ENCODE data around the gene PAGR1. TPM values are rescaled to one million over a fixed set of nuclear protein-coding genes. Genes with fewer than 3 reads are reported as not detected.

Gene PAGR1
- total RNA-seq, 1 donor from 2014 or later: 47.6 TPM

DNA sequence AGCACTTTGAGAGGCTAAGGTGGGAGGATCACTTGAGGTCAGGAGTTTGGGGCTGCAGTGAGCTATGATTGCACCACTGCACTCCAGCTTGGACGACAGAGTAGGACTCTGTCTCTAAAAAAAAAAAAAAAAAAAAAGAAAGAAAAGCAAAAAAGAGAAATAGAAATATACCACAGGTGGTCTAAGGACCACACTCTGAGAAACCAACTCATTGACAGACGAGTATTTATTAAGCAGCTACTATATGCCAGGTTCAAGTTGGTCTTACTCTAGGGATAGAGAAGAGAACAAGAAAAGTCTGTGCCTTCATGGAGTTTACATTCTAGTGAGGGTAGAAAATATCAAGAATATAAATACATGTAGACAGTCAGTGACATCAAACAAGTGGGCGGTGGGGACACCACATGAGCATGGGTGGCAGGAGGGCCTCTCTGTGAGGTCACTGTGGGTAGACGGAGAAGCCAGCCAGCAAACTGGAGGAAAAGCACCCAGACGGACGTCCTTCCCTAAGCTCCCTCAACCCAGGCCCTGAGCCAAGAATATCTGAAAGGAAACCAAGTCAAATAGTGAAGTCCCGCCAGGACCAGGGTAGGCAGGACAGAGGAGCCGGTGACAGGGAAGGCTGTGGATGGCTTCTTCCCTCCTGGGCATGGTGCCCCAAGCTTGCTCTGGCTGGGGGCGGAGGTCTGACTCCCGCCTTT lies 42.3 kb downstream of the PAGR1 start:
- TF ChIP-seq, protein P1, sequence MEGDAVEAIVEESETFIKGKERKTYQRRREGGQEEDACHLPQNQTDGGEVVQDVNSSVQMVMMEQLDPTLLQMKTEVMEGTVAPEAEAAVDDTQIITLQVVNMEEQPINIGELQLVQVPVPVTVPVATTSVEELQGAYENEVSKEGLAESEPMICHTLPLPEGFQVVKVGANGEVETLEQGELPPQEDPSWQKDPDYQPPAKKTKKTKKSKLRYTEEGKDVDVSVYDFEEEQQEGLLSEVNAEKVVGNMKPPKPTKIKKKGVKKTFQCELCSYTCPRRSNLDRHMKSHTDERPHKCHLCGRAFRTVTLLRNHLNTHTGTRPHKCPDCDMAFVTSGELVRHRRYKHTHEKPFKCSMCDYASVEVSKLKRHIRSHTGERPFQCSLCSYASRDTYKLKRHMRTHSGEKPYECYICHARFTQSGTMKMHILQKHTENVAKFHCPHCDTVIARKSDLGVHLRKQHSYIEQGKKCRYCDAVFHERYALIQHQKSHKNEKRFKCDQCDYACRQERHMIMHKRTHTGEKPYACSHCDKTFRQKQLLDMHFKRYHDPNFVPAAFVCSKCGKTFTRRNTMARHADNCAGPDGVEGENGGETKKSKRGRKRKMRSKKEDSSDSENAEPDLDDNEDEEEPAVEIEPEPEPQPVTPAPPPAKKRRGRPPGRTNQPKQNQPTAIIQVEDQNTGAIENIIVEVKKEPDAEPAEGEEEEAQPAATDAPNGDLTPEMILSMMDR (conservative IDR thresholded peaks at IDR 0.05): no peak
- Mint-ChIP-seq H3K9me3 (no peaks in the 10 kb centered on the region), H3K27ac (ENCODE audit: unreplicated experiment) (no peak overlapping the region), H3K27me3 (ENCODE audit: low read depth) (no peaks in the 10 kb centered on the region), H3K36me3 (ENCODE audit: low read depth) (no peaks in the 10 kb centered on the region), H3K4me1 (peaks cover 15% of the 10 kb centered on the region), H3K4me3 (peak overlapping the region; percentile 44)
- DNase-seq (ENCODE audit: low read depth, low spot score): no peak

DNA sequence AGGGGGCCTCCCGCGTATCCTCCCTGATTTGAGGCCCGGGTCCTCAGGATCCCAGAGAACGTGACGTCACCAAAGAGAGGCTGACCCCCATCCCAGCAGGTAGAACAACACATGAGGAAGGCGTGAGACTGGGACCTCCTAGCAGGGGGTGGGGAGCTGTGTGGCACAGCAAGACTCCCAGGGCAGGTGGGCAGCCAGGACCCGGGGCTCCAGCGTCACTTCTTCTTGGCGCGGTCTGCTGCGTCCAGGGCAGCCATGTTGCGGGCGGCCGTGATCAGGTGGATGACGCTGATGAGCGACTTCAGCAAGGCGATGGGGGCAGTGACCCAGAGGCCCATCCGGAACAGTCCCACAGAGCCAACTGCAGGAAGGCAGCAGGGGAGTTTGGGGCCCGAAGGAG lies 43.0 kb downstream of the PAGR1 start:
- Mint-ChIP-seq H3K4me3 (no peak overlapping the region), H3K9me3 (no peaks in the 10 kb centered on the region), H3K4me1 (peaks cover 19% of the 10 kb centered on the region), H3K36me3 (ENCODE audit: low read depth) (no peaks in the 10 kb centered on the region), H3K27ac (ENCODE audit: unreplicated experiment) (no peak overlapping the region), H3K27me3 (ENCODE audit: low read depth) (no peaks in the 10 kb centered on the region)
- DNase-seq (ENCODE audit: low read depth, low spot score): no peak
- TF ChIP-seq, protein P1 (conservative IDR thresholded peaks at IDR 0.05): no peak

DNA sequence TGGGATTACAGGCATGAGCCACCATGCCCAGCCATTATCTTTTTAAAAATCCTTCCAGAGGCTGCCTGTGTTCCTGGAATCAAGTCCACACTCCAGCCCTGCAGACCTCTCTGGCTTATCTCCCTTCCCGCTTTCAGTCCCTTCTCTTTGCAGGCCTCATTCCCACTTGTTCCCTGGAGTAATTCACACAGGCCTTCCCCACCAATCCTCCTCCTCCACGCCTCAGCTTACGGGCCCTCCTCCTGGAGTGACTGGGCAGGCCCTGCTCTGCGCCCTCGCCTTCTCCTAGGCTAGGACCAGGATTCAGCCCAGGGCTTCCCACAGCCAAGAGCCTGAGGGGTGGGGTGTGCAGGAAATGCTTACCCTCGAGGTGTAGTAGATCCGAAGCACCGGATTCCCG lies 44.3 kb downstream of the PAGR1 start:
- TF ChIP-seq, protein P1 (conservative IDR thresholded peaks at IDR 0.05): no peak
- Mint-ChIP-seq H3K4me1 (peaks cover 19% of the 10 kb centered on the region), H3K9me3 (no peaks in the 10 kb centered on the region), H3K4me3 (peak overlapping the region; percentile 95), H3K36me3 (ENCODE audit: low read depth) (no peaks in the 10 kb centered on the region), H3K27me3 (ENCODE audit: low read depth) (no peaks in the 10 kb centered on the region), H3K27ac (ENCODE audit: unreplicated experiment) (peak overlapping the region; percentile 43)
- no peak for DNase-seq (ENCODE audit: low read depth, low spot score)

DNA sequence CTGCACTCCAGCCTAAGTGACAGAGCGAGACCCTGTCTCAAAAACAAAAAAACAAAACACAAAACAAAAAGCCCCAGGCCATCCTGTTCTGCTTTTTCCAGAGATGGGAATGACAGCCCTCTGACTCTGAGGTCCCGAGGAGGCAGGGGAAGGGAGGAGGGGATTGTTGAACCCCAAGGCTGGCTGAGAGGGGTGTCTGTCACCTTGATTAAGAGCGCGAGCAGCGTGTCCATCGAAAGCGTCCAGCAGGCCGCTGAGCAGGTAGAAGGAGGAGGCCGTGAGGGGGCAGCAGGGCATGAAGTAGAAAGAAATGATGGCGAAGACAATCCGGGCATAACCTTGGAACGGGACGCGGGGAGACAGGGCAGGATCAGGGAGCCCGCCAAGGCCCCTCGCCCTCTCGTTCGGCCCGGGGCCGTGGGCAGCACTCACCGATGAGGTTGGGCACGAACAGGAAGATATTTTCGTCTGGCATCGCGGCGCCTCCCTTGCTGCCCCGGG lies 46.5 kb downstream of the PAGR1 start:
- Mint-ChIP-seq H3K4me1 (peaks cover 19% of the 10 kb centered on the region), H3K36me3 (ENCODE audit: low read depth) (no peaks in the 10 kb centered on the region)
- TF ChIP-seq, protein P1 (conservative IDR thresholded peaks at IDR 0.05): no peak

DNA sequence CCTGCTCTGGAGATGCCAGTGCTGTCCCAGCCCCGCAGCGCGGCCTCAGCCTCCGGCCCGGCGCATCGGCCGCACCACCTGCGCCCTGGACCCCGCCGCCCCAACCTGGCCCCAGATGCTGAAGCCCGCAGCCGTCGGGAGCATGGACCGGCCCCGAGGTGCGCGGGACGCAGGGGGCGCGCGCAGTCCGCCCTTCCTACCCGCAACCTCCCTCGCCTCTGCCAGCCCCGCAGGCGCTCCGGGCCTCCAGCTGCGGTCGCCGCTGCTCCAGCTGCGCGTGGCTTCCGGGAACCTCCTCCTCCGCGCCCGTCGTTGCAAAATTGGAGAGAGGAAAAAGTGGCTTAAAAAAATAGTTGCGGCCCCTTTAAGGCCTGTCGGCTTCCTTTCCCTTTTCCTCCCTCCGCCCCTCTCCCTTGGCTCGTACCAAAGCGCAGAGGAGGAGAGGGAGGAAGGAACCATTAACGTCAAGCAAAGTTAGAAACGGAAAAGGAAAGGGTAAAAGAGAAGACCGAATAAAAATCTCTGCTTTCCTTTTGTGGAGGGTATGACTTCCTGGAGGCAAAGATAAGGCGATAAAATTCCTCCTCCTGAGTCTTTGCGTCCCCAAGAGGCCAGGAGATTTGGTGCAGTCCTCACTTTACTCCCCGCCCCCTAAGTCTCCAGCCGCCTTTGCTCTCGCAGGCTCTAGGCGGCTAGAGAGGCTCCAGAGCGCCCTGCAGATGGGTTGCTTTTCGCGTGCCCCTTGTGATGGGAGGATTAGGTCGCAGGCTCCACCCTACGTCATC lies 47.1 kb downstream of the PAGR1 start, which contains the start of gene CDIPT:
CDIPT (minus strand) TSS at position 343 of the 785 bp plus-strand sequence. CDS start 369 bp downstream, outside the sequence.
- TF ChIP-seq, protein P1 (conservative IDR thresholded peaks at IDR 0.05): peak; percentile 66
- peak; percentile 84 for DNase-seq (ENCODE audit: low read depth, low spot score)
- H3K4me1 Mint-ChIP-seq: peaks cover 19% of the 10 kb centered on the region
- no peaks in the 10 kb centered on the region for H3K9me3 Mint-ChIP-seq
- peak within 1 kb of the TSS; percentile 95 for H3K4me3 Mint-ChIP-seq
- peak within 1 kb of the TSS; percentile 100 for H3K27ac Mint-ChIP-seq (ENCODE audit: unreplicated experiment)
- H3K36me3 Mint-ChIP-seq (ENCODE audit: low read depth): no peaks in the 10 kb centered on the region
- H3K27me3 Mint-ChIP-seq (ENCODE audit: low read depth): peaks cover 2% of the 10 kb centered on the region

More for the DNA sequence above, 46.5 kb downstream of the PAGR1 start:
- peak overlapping the region; percentile 95 for H3K4me3 Mint-ChIP-seq
- peaks cover 2% of the 10 kb centered on the region for H3K27me3 Mint-ChIP-seq (ENCODE audit: low read depth)
- DNase-seq (ENCODE audit: low read depth, low spot score): no peak
- peak overlapping the region; percentile 69 for H3K27ac Mint-ChIP-seq (ENCODE audit: unreplicated experiment)
- H3K9me3 Mint-ChIP-seq: no peaks in the 10 kb centered on the region

All from neural crest cell (in vitro differentiated cells).